GM12872 (cell line): Measurements from ENCODE around the gene VWA3A.

ENCODE experiments used
- TF ChIP-seq, protein P1 (sequence below): IDR thresholded peaks from 3 replicates; pipeline ENCODE4 v1.5.1; 2011; ENCODE audit warnings: low read depth, mild to moderate bottlenecking, low read length, moderate library complexity; ENCODE audit not compliant: insufficient read depth

VWA3A gene

DNA sequence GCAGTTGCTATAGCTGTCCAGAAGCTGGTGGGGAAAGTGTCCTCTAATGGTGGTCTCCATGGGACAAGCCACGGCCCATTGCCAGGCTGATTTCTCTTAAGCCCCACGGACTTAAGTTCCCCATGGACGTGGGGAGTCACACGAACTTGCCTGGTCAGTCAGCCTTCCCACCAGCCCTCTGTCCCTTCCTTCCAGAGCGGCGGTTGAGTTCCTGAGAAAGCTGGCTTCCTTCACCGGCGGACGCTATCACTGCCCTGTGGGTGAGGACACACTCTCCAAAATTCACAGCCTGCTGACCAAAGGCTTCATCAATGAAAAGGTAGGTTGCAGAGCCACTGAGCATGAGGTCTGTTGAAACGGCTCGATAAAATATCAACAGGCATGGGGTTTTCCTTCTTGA lies 60.0 kb downstream of the VWA3A start:
- TF ChIP-seq, protein P1, sequence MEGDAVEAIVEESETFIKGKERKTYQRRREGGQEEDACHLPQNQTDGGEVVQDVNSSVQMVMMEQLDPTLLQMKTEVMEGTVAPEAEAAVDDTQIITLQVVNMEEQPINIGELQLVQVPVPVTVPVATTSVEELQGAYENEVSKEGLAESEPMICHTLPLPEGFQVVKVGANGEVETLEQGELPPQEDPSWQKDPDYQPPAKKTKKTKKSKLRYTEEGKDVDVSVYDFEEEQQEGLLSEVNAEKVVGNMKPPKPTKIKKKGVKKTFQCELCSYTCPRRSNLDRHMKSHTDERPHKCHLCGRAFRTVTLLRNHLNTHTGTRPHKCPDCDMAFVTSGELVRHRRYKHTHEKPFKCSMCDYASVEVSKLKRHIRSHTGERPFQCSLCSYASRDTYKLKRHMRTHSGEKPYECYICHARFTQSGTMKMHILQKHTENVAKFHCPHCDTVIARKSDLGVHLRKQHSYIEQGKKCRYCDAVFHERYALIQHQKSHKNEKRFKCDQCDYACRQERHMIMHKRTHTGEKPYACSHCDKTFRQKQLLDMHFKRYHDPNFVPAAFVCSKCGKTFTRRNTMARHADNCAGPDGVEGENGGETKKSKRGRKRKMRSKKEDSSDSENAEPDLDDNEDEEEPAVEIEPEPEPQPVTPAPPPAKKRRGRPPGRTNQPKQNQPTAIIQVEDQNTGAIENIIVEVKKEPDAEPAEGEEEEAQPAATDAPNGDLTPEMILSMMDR, result no peak

DNA sequence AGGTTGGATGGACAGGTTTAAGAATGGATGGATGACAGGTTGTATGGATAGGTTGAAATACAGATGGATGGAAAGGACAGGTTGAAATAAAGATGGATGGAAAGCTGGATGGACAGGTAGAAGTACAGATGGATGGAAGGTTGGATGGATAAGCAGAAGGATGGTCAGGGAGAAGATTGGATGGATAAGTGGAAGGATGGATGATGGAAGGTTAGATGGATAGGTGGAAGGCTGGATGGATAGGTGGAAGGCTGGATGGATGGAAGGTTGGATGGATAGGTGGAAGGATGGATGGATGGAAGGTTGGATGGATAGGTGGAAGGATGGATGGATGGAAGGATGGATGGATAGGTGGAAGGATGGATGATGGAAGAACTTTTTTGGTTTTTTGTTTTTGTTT lies 69.1 kb downstream of the VWA3A start:
- TF ChIP-seq, protein P1, result no peak

DNA sequence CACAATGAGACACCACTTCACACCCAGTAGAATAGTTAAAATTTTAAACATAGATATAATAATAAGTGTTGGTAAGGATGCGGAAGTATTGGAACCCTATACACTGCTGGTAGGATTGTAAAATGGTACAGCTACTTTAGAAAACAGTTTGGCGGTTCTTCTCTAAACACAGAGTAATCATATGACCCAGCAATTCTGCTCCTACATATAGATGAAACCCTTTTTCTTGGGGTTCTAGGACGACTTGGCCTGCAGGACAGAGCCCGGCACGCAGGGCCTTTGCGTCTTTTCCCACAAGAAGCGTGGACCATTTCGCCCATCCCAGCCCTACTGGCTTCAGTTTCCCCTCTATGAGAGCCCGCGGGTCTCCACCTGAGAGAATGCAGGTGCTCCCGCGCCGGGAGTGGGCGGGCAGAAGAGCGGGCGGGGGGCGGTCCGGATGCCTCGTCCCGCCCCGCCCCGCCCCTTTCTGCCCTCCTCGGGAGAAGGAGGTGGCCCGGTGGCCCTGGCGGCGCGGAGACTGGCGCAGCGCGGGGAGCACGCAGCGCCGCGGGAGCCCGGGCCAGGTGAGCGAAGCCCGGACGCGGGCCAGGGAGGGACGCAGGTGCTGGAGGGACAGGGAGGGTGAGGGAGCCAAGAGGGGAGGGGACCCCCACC lies 69.8 kb downstream of the VWA3A start, which contains the start of gene SDR42E2:
TSS of gene SDR42E2 (plus strand) at position 508 of the 657 bp plus-strand sequence. CDS start 3,077 bp downstream, outside the sequence.
- TF ChIP-seq, protein P1, result no peak

DNA sequence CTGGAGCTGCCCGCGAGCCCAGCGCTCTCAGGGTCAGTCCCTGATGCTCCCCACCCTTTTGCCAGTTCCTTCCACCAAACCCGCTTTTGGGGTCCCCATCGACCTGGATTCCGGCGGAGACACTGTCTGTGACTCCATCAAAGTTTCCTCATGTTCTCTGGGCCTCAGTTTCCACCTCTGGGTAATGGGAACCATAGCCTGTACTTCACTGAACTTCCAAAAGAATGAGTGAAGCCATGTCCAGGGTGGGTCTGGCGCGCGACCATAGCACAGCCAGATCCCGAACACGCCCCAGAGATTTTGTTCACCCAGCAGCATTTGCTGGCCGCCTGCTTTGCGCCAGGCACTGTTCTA lies 70.3 kb downstream of the VWA3A start:
- TF ChIP-seq, protein P1, result no peak

DNA sequence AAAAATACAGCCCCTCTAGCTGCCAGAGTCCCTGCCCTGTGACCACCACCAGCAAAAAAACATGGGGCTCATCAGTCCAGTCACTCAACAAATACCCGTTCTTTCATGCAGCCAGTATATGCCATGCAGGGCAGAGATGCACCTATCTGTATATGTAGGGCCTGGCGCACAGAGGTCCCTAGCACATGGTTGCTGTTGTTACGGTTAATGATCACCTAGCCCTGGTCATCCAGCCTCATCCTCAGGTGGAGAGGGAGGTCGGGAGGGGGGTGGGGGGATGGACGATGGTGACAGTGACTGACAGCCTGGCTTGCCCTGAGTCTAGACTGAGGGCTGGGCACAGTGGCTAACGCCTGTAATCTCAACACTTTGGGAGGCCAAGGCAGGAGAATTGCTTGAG lies 71.5 kb downstream of the VWA3A start:
- TF ChIP-seq, protein P1, result no peak

DNA sequence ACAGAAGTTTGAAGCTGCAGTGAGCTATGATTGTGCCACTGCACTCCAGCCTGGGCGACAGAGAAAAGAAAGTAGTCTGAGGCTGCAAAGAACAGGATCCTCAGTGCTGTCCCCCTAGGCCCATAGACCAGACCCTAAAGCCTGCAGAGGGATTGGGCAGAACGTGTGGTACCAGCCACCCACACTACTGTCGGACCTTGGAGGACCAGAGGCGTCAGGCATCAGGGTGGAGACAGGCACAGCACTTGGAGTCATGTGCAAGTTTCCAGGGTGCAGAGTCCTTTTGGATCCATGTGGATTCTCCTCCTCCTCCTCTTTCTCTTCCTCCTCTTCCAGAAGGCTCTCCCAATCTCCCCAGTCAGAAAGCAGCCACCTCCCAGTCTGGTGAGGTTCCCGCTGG lies 72.1 kb downstream of the VWA3A start:
- TF ChIP-seq, protein P1, result no peak

DNA sequence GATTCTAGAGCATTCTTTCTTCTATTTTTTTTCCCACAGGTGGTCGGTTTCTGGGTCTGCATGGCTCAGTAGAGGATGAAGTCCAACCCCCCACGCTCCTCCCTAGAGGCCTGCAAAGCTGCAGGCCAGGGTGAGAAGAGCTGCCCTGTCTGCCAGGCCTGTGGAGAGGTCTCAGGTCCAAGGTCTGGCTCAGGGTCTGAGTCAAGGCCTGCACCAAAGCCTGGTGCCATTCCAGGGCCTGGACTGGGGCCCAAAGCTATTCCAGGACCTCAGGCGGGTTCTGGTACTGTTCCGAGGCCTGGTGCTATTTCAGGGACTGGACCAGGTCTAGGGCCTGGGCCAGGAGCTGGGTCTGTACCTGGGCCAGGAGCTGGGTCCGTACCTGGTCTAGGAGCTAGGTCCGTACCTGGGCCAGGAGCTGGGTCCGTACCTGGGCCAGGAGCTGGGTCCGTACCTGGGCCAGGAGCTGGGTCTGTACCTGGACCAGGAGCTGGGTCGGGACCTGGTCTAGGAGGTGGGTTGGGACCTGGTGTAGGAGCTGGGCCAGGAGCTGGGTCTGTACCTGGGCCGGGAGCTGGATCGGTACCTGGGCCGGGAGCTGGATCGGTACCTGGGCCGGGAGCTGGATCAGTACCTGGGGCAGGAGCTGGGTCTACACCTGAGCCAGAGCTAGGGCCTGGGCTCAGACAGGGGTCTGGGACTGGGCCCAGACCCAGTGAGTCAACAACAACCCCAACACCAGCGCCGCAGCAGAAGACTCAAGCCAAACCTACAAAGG lies 73.4 kb downstream of the VWA3A start:
- TF ChIP-seq, protein P1, result no peak
